ENCODE results near the gene DBH.

The DBH gene

GRCh38 chr9:133647148-133647547, 11.0 kb downstream of the DBH start:
- TF ChIP-seq CTCF (IDR thresholded peaks at IDR 0.05), result no peak

- TF ChIP-seq CTCF (IDR thresholded peaks at IDR 0.05), result no peak
Observed at GRCh38 chr9:133647765-133648469, 11.8 kb downstream of the DBH start.

- TF ChIP-seq CTCF (IDR thresholded peaks at IDR 0.05), result no peak
Observed at GRCh38 chr9:133649194-133649593, 13.0 kb downstream of the DBH start.

- no peak for TF ChIP-seq CTCF (IDR thresholded peaks at IDR 0.05)
Observed at GRCh38 chr9:133650026-133650425, 13.9 kb downstream of the DBH start.

GRCh38 chr9:133653638-133654037, 17.5 kb downstream of the DBH start:
- no peak for TF ChIP-seq CTCF (IDR thresholded peaks at IDR 0.05)

GRCh38 chr9:133654736-133655657, 18.8 kb downstream of the DBH start:
- no peak for TF ChIP-seq CTCF (IDR thresholded peaks at IDR 0.05)

GRCh38 chr9:133655701-133656100, 19.5 kb downstream of the DBH start:
- TF ChIP-seq CTCF (IDR thresholded peaks at IDR 0.05), result no peak

All from LNCAP (cell line).